NT2/D1 (cell line): Measurements from ENCODE around the gene TLDC2.

ENCODE experiments used
- SUZ12 ChIP-seq: IDR thresholded peaks from 2 replicates; pipeline ENCODE4 v1.6.1; 2011; ENCODE audit not compliant: insufficient read length, insufficient read depth; ENCODE audit errors: extremely low read depth
- YY1 ChIP-seq: IDR thresholded peaks from 2 replicates; pipeline ENCODE4 v1.6.1; 2011; ENCODE audit not compliant: insufficient read length, insufficient read depth

GRCh38 chr20:36920334-36920730, 44.4 kb downstream of the TLDC2 start:
- TF ChIP-seq YY1 (no peak), SUZ12 (no peak)
